Measurements from ENCODE around the gene SPTBN4. TPM values are rescaled to one million over a fixed set of nuclear protein-coding genes. Genes with fewer than 3 reads are reported as not detected.
"Not testable (repeated sequence)": the region's sequence is repeated elsewhere in the genome, so short reads cannot be mapped to it uniquely, and the experiment has no call there.

SPTBN4 gene
- total and polyA plus RNA-seq, 10 donors: 0.30 to 2.3 (median 0.66) TPM

DNA sequence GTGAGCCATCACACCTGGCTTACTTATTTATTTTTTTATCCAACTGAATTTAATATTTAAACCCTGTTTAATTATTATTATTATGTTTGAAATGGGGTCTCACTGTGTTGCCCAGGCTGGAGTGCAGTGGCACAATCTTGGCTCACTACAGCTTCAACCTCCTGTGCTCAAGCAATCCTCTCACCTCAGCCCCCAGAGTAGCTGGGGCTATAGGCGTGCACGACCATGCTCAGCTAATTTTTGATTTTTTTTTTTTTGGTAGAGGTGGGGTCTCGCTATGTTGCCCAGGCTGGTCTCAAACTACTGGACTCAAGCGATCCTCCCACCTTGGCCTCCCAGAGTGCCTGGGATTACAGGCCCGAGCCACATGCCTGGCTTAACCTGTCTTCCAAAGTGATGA lies 32.5 kb downstream of the SPTBN4 start:
- Histone ChIP-seq H3K36me3 (no peaks in the 10 kb centered on the region), H3K27me3 (replicated peaks in 1 of 7) (peaks cover 0 to 30% (median 0%) of the 10 kb centered on the region in 7 donors), H3K4me1 (no peaks in the 10 kb centered on the region), H3K9me3 (no peaks in the 10 kb centered on the region), H3K4me3 (no peak overlapping the region), H3K27ac (no peak overlapping the region)
- intact Hi-C loops (cut with DNase I; ENCODE audit: low total_unique reads): no loop called here
- DNase-seq: no peak
- 74 to 90% (median 86%) methylated on average over 5 of the region's 5 CpGs for WGBS, 5 donors
- TF ChIP-seq POLR2AphosphoS5 (IDR thresholded peaks at IDR 0.05) (no peak), POLR2A (IDR thresholded peaks at IDR 0.05) (no peak)
- TF ChIP-seq, protein P1, sequence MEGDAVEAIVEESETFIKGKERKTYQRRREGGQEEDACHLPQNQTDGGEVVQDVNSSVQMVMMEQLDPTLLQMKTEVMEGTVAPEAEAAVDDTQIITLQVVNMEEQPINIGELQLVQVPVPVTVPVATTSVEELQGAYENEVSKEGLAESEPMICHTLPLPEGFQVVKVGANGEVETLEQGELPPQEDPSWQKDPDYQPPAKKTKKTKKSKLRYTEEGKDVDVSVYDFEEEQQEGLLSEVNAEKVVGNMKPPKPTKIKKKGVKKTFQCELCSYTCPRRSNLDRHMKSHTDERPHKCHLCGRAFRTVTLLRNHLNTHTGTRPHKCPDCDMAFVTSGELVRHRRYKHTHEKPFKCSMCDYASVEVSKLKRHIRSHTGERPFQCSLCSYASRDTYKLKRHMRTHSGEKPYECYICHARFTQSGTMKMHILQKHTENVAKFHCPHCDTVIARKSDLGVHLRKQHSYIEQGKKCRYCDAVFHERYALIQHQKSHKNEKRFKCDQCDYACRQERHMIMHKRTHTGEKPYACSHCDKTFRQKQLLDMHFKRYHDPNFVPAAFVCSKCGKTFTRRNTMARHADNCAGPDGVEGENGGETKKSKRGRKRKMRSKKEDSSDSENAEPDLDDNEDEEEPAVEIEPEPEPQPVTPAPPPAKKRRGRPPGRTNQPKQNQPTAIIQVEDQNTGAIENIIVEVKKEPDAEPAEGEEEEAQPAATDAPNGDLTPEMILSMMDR (IDR thresholded peaks at IDR 0.05 in 8 of 11, conservative IDR thresholded peaks at IDR 0.05 in 3 of 11): no peak

DNA sequence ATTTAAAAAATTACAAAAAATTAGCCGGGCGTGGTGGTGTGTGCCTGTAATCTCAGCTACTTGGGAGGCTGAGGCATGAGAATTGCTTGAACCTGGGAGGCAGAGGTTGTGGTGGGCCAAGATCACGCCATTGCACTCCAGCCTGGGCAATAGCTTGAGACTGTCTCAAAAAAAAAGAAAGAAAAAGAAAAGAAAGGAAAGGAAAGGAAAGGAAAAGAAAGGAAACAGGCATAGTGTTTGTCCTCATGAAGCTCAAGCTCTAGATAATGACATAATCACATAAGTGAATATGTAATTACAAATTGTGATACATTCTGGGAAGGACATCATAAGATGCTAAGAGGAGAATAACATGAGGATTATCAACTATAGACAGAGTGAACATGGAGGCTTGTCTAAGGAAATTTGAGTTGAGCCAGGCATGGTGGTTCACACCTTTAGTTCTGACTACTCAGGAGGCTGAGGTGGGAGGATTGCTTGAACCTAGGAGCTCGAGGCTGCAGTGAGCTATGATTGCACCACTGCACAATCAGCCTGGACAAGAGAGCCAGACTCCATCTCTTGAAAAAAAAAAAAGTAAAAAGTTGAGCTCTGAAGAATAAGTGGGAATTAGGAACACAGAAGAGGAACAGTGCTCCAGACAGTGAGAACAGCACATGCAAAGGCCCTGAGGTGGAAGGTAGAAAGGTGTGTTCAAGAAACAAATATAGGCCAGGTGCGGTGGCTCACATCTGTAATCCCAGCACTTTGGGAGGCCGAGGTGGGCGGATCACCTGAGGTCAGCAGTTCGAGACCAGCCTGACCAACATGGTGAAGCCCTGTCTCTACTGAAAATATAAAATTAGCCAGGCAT lies 34.1 kb downstream of the SPTBN4 start:
- 72 to 83% (median 82%) methylated on average over 8 of the region's 8 CpGs for WGBS, 5 donors
- H3K36me3 ChIP-seq; DNase-seq; H3K9me3 ChIP-seq; H3K4me1 ChIP-seq; H3K4me3 ChIP-seq; intact Hi-C loops (cut with DNase I; ENCODE audit: low total_unique reads); H3K27ac ChIP-seq: not testable (repeated sequence)
- peaks cover 0 to 30% (median 0%) of the 10 kb centered on the region in 7 donors for H3K27me3 ChIP-seq (replicated peaks in 1 of 7)

DNA sequence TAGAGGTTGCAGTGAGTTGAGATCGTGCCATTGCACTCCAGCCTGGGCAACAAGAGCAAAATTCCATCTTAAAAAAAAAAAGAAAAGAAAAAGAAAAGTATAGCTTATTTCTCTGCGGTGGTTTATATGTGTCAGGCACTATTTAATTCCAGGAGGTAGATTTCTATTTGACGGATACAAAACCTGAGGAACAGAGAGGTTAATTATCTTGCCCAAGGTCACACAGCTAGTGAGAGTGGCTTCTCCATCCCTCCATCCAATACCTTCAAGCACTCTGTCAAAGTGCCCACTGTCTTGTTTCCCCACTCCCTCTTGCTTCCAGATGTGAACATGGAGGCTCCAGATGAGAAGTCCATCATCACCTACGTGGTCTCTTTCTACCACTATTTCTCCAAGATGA lies 34.8 kb downstream of the SPTBN4 start:
- WGBS, 5 donors: 83 to 88% (median 87%) methylated on average over 4 of the region's 4 CpGs
- Histone ChIP-seq H3K4me1 (no peaks in the 10 kb centered on the region), H3K9me3 (no peaks in the 10 kb centered on the region), H3K27ac (no peak overlapping the region), H3K27me3 (replicated peaks in 1 of 7) (peaks cover 0 to 30% (median 0%) of the 10 kb centered on the region in 7 donors), H3K4me3 (no peak overlapping the region), H3K36me3 (no peaks in the 10 kb centered on the region)
- no peak for DNase-seq
- TF ChIP-seq, protein P1 (IDR thresholded peaks at IDR 0.05 in 8 of 11, conservative IDR thresholded peaks at IDR 0.05 in 3 of 11): no peak
- TF ChIP-seq POLR2A (IDR thresholded peaks at IDR 0.05): no peak
- no peak for TF ChIP-seq POLR2AphosphoS5 (IDR thresholded peaks at IDR 0.05)
- intact Hi-C loops (cut with DNase I; ENCODE audit: low total_unique reads): no loop called here

DNA sequence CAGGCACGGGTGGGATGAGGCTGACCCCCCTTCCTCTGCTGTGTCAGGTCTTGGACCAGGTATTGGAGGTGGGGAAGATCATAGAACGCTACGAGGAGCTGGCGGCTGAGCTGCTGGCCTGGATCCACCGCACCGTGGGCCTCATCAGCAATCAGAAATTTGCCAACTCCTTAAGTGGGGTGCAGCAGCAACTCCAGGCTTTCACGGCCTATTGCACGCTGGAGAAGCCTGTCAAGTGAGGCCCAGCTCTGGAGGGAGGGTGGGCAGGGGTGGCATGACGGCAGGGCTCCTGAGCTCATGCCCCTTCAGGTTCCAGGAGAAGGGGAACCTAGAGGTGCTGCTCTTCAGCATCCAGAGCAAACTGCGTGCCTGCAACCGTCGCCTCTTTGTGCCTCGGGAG lies 35.3 kb downstream of the SPTBN4 start:
- Histone ChIP-seq H3K27me3 (replicated peaks in 1 of 7) (peaks cover 0 to 30% (median 0%) of the 10 kb centered on the region in 7 donors), H3K9me3 (no peaks in the 10 kb centered on the region), H3K4me3 (no peak overlapping the region), H3K36me3 (no peaks in the 10 kb centered on the region), H3K27ac (no peak overlapping the region), H3K4me1 (no peaks in the 10 kb centered on the region)
- no peak for DNase-seq
- TF ChIP-seq, protein P1 (IDR thresholded peaks at IDR 0.05 in 8 of 11, conservative IDR thresholded peaks at IDR 0.05 in 3 of 11): no peak
- TF ChIP-seq POLR2AphosphoS5 (IDR thresholded peaks at IDR 0.05) (no peak), POLR2A (IDR thresholded peaks at IDR 0.05) (no peak)
- intact Hi-C loops (cut with DNase I; ENCODE audit: low total_unique reads): no loop called here
- 82 to 87% (median 84%) methylated on average over 13 of the region's 13 CpGs for WGBS, 5 donors
